GM23248 (cell line): ENCODE measurements around the gene PDIA5. TPM values are rescaled to one million over a fixed set of nuclear protein-coding genes. Genes with fewer than 3 reads are reported as not detected.

Source experiments
- DNase-seq: peaks from one replicate; pipeline ENCODE4 v3.0.0-alpha.2; 2015
- H2AFZ ChIP-seq: fragments of 200-600 bp; sonication (generic); 2 replicates; pipeline ENCODE4 v1.6.1; 2016; ENCODE audit warnings: antibody characterized with exemption
- H3F3A ChIP-seq: fragments of 200-600 bp; sonication (generic); 2 replicates; pipeline ENCODE4 v1.6.1; 2016; ENCODE audit warnings: mild to moderate bottlenecking, antibody characterized with exemption, mixed run types; ENCODE audit not compliant: insufficient read depth
- H3K27ac ChIP-seq: fragments of 200-600 bp; sonication (generic); 2 replicates; pipeline ENCODE4 v1.5.1; 2016; ENCODE audit warnings: mild to moderate bottlenecking
- H3K27me3 ChIP-seq: fragments of 200-600 bp; sonication (generic); replicated peaks from 2 replicates; pipeline ENCODE4 v1.6.1; 2016; ENCODE audit warnings: mild to moderate bottlenecking; ENCODE audit not compliant: insufficient read depth
- H3K36me3 ChIP-seq: fragments of 200-600 bp; sonication (generic); 2 replicates; pipeline ENCODE4 v1.6.1; 2016; ENCODE audit warnings: low read depth, mild to moderate bottlenecking
- H3K4me1 ChIP-seq: fragments of 200-600 bp; sonication (generic); 2 replicates; pipeline ENCODE4 v1.6.1; 2016; ENCODE audit warnings: mild to moderate bottlenecking; ENCODE audit not compliant: insufficient read depth
- H3K4me2 ChIP-seq: fragments of 200-600 bp; sonication (generic); one replicate; pipeline ENCODE4 v1.6.1; 2016; ENCODE audit warnings: mild to moderate bottlenecking; ENCODE audit not compliant: unreplicated experiment
- H3K4me3 ChIP-seq: fragments of 200-600 bp; sonication (generic); 2 replicates; pipeline ENCODE4 v1.5.1; 2016; ENCODE audit warnings: mild to moderate bottlenecking
- H3K79me2 ChIP-seq: fragments of 200-600 bp; sonication (generic); 2 replicates; pipeline ENCODE4 v1.6.1; 2016; ENCODE audit warnings: mild to moderate bottlenecking; ENCODE audit not compliant: insufficient read depth
- H3K9ac ChIP-seq: fragments of 200-600 bp; sonication (generic); 2 replicates; pipeline ENCODE4 v1.6.1; 2016; ENCODE audit warnings: mild to moderate bottlenecking
- H3K9me2 ChIP-seq: fragments of 200-600 bp; sonication (generic); 2 replicates; pipeline ENCODE4 v1.6.1; 2016; ENCODE audit warnings: mixed run types, mild to moderate bottlenecking, moderate library complexity; ENCODE audit not compliant: insufficient read depth
- H3K9me3 ChIP-seq: fragments of 200-600 bp; sonication (generic); one replicate; pipeline ENCODE4 v1.6.1; 2017; ENCODE audit warnings: low read depth
- H4K20me1 ChIP-seq: fragments of 200-600 bp; sonication (generic); 2 replicates; pipeline ENCODE4 v1.6.0; 2016; ENCODE audit not compliant: insufficient read depth
- EZH2 ChIP-seq: fragments of 200-600 bp; sonication (generic); IDR thresholded peaks from 2 replicates; pipeline ENCODE4 v1.6.1; 2018; ENCODE audit warnings: antibody characterized with exemption, mild to moderate bottlenecking; ENCODE audit not compliant: insufficient read depth, poor library complexity, severe bottlenecking
- EZH2phosphoT487 ChIP-seq: fragments of 200-600 bp; sonication (generic); IDR thresholded peaks from 2 replicates; pipeline ENCODE4 v1.6.1; 2018; ENCODE audit warnings: antibody characterized with exemption, moderate library complexity, mild to moderate bottlenecking, low read depth; ENCODE audit not compliant: insufficient read depth
- WGBS, 2 experiments: methylation state at CpG; one replicate each; pipeline ENCODE4 v1.1.6; 2015 to 2017; ENCODE audit warnings: low lambda C conversion rate in 2 of 2, low coverage in 1 of 2; ENCODE audit errors: missing lambda C conversion rate in 2 of 2; 5-methylcytosine and 5-hydroxymethylcytosine counted together
- in situ Hi-C: fragments of 300-500 bp; cut with MboI; formaldehyde crosslinking; loops from 2 replicates; pipeline ENCODE4 v1.15.0; 2020
- polyA plus RNA-seq: library from polyadenylated mRNA; unstranded; fragments of >200 nt; fragmentation: Nextera tagmentation; extraction: Ambion mirVana; gene quantifications from 2 replicates; pipeline ENCODE4 v1.2.1, GENCODE V29; 2016
- total RNA-seq: library from RNA; depleted of rRNA; stranded (reverse); fragments of >200 nt; shearing (Covaris generic); gene quantifications from 2 replicates; pipeline ENCODE4 v1.2.3, GENCODE V29; 2014

PDIA5 gene
- total and polyA plus RNA-seq, 2 experiments from 2014 or later: 49.1 to 57.3 TPM

GRCh38 chr3:123143669-123144411 lies 77.0 kb downstream of the PDIA5 start:
- no peaks in the 10 kb centered on the region for H3K9me3 ChIP-seq
- no peaks in the 10 kb centered on the region for H3K27me3 ChIP-seq
- no peak overlapping the region for H3K4me2 ChIP-seq
- H3K9ac ChIP-seq: no peak overlapping the region
- no peaks in the 10 kb centered on the region for H3K9me2 ChIP-seq
- 85 to 87% methylated on average over 10 of the region's 10 CpGs for WGBS, 2 experiments
- peaks cover 22% of the 10 kb centered on the region; the same call in 1 of the 2 replicates for H3K36me3 ChIP-seq
- no peaks in the 10 kb centered on the region for H3K79me2 ChIP-seq
- H3F3A ChIP-seq: no peaks in the 10 kb centered on the region
- in situ Hi-C loops: no loop called here
- TF ChIP-seq EZH2 (no peak), EZH2phosphoT487 (no peak)
- H4K20me1 ChIP-seq: no peaks in the 10 kb centered on the region
- H3K27ac ChIP-seq: no peak overlapping the region
- no peak overlapping the region for H2AFZ ChIP-seq
- no peaks in the 10 kb centered on the region for H3K4me1 ChIP-seq
- H3K4me3 ChIP-seq: no peak overlapping the region
- peak; percentile 35 for DNase-seq

GRCh38 chr3:123147754-123148535 lies 81.1 kb downstream of the PDIA5 start:
- no peaks in the 10 kb centered on the region for H3K79me2 ChIP-seq
- no peak overlapping the region for H3K9ac ChIP-seq
- DNase-seq: no peak
- TF ChIP-seq EZH2phosphoT487: no peak
- TF ChIP-seq EZH2: no peak
- no peaks in the 10 kb centered on the region for H3K4me1 ChIP-seq
- no peak overlapping the region for H3K4me2 ChIP-seq
- no peak overlapping the region for H3K4me3 ChIP-seq
- no peaks in the 10 kb centered on the region for H4K20me1 ChIP-seq
- no peaks in the 10 kb centered on the region for H3F3A ChIP-seq
- H3K27me3 ChIP-seq: no peaks in the 10 kb centered on the region
- WGBS, 2 experiments: 89 to 90% methylated on average over 10 of the region's 10 CpGs
- no peaks in the 10 kb centered on the region for H3K9me2 ChIP-seq
- no peak overlapping the region for H3K27ac ChIP-seq
- in situ Hi-C loops: no loop called here
- no peaks in the 10 kb centered on the region for H3K9me3 ChIP-seq
- H2AFZ ChIP-seq: no peak overlapping the region
- H3K36me3 ChIP-seq: peaks cover 31% of the 10 kb centered on the region; the same call in 1 of the 2 replicates

- H3K9me2 ChIP-seq: no peaks in the 10 kb centered on the region
- no peaks in the 10 kb centered on the region for H3K9me3 ChIP-seq
- TF ChIP-seq EZH2phosphoT487 (no peak), EZH2 (no peak)
- H3K4me1 ChIP-seq: no peaks in the 10 kb centered on the region
- no peak overlapping the region for H3K4me3 ChIP-seq
- no peak overlapping the region for H2AFZ ChIP-seq
- H3K27me3 ChIP-seq: no peaks in the 10 kb centered on the region
- H4K20me1 ChIP-seq: no peaks in the 10 kb centered on the region
- no peak overlapping the region for H3K4me2 ChIP-seq
- in situ Hi-C loops: no loop called here
- peaks cover 36% of the 10 kb centered on the region; the same call in 1 of the 2 replicates for H3K36me3 ChIP-seq
- no peak for DNase-seq
- H3K27ac ChIP-seq: no peak overlapping the region
- no peak overlapping the region for H3K9ac ChIP-seq
- H3K79me2 ChIP-seq: no peaks in the 10 kb centered on the region
- 95 to 98% methylated on average over 8 of the region's 8 CpGs for WGBS, 2 experiments
- no peaks in the 10 kb centered on the region for H3F3A ChIP-seq
These were observed 81.9 kb downstream of the PDIA5 start for GRCh38 chr3:123148772-123149171.

DNA sequence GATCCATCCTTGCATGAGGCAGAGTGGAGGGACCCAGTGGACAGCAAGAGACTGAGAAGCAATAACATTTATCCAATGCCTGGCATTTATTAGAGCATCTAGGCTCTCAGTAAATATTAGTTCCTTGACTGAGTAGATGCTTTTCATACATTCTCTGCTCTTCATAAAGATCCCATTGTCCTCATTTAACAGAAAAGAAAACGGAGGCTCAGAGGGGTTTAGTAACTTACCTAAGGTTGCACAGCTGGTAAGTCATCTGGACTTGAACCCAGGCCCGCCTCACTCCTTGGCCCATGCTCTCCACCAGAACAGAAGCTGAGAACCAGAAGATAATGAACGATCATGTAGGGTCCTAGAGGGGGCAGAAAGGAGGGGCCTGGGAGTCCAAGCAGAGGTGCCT lies 82.7 kb downstream of the PDIA5 start:
- Histone ChIP-seq H3K4me1 (no peaks in the 10 kb centered on the region), H2AFZ (no peak overlapping the region), H3K4me2 (no peak overlapping the region), H3F3A (no peaks in the 10 kb centered on the region), H3K27ac (no peak overlapping the region), H3K9me3 (no peaks in the 10 kb centered on the region), H3K79me2 (no peaks in the 10 kb centered on the region), H3K9me2 (no peaks in the 10 kb centered on the region), H3K27me3 (no peaks in the 10 kb centered on the region), H3K4me3 (no peak overlapping the region), H3K9ac (no peak overlapping the region), H4K20me1 (no peaks in the 10 kb centered on the region), H3K36me3 (peaks cover 36% of the 10 kb centered on the region; the same call in 1 of the 2 replicates)
- WGBS, 2 experiments: 64 to 79% methylated on average over 3 of the region's 3 CpGs
- in situ Hi-C loops: no loop called here
- TF ChIP-seq EZH2phosphoT487 (no peak), EZH2 (no peak)
- no peak for DNase-seq
